HEK293T (cell line): Measurements from ENCODE around the gene GON7.

Experiments used
- CTCF ChIA-PET: fragments of 350-600 bp; formaldehyde crosslinking; extraction: SDS; loops from one replicate; lab custom pipeline; 2021; ENCODE audit warnings: antibody characterized with exemption, inconsistent platforms; lab: Yijun Ruan, JAX
- POLR2A ChIA-PET: fragments of 350-600 bp; formaldehyde crosslinking; extraction: SDS; loops from one replicate; lab custom pipeline; 2020; ENCODE audit warnings: antibody characterized with exemption, inconsistent platforms; lab: Yijun Ruan, JAX
- DNase-seq: peaks from one replicate; pipeline ENCODE4 v3.0.0; 2012; ENCODE audit warnings: mixed read lengths; ENCODE audit errors: extremely low spot score
- ARNT ChIP-seq: fragments of 450-650 bp; IDR thresholded peaks from 2 replicates; pipeline ENCODE4 v1.6.1; 2017; ENCODE audit warnings: mild to moderate bottlenecking
- BHLHE40 ChIP-seq: fragments of 450-650 bp; IDR thresholded peaks from 2 replicates; pipeline ENCODE4 v1.6.1; 2016; ENCODE audit warnings: mild to moderate bottlenecking, moderate library complexity, borderline replicate concordance
- CTBP1 ChIP-seq: fragments of 450-650 bp; IDR thresholded peaks from 2 replicates; pipeline ENCODE4 v1.6.1; 2016; ENCODE audit warnings: borderline replicate concordance
- ELF4 ChIP-seq: fragments of 450-650 bp; IDR thresholded peaks from 2 replicates; pipeline ENCODE4 v1.6.1; 2017; ENCODE audit warnings: antibody characterized with exemption
- FOXA1 ChIP-seq: fragments of 450-650 bp; IDR thresholded peaks from 2 replicates; pipeline ENCODE4 v1.6.1; 2016; ENCODE audit warnings: mild to moderate bottlenecking
- FOXK2 ChIP-seq: fragments of 450-650 bp; IDR thresholded peaks from 2 replicates; pipeline ENCODE4 v1.6.1; 2016; ENCODE audit warnings: mild to moderate bottlenecking
- FOXM1 ChIP-seq: fragments of 450-650 bp; IDR thresholded peaks from 2 replicates; pipeline ENCODE4 v1.6.1; 2017; ENCODE audit warnings: mild to moderate bottlenecking, borderline replicate concordance
- HDGF ChIP-seq: fragments of 450-650 bp; IDR thresholded peaks from 2 replicates; pipeline ENCODE4 v1.6.1; 2017; ENCODE audit warnings: antibody characterized with exemption, borderline replicate concordance
- L3MBTL2 ChIP-seq: fragments of 450-650 bp; conservative IDR thresholded peaks from 2 replicates; pipeline ENCODE4 v1.6.1; 2016; ENCODE audit warnings: mild to moderate bottlenecking
- LEF1 ChIP-seq: fragments of 450-650 bp; IDR thresholded peaks from 2 replicates; pipeline ENCODE4 v1.6.1; 2017; ENCODE audit warnings: mild to moderate bottlenecking, borderline replicate concordance
- NFRKB ChIP-seq: fragments of 450-650 bp; IDR thresholded peaks from 2 replicates; pipeline ENCODE4 v1.6.1; 2016; ENCODE audit warnings: mild to moderate bottlenecking, moderate library complexity
- PKNOX1 ChIP-seq: fragments of 450-650 bp; IDR thresholded peaks from 2 replicates; pipeline ENCODE4 v1.6.1; 2016
- SP1 ChIP-seq: fragments of 450-650 bp; IDR thresholded peaks from 2 replicates; pipeline ENCODE4 v1.6.1; 2017
- SUZ12 ChIP-seq: fragments of 450-650 bp; IDR thresholded peaks from 2 replicates; pipeline ENCODE4 v1.6.1; 2016; ENCODE audit warnings: mild to moderate bottlenecking
- TARDBP ChIP-seq: fragments of 450-650 bp; IDR thresholded peaks from 2 replicates; pipeline ENCODE4 v1.6.1; 2016
- ZNF384 ChIP-seq: fragments of 450-650 bp; IDR thresholded peaks from 2 replicates; pipeline ENCODE4 v1.6.1; 2016

The GON7 gene

GRCh38 chr14:93228550-93228949, 21.7 kb upstream of the GON7 start:
- TF ChIP-seq BHLHE40 (no peak), SP1 (no peak), CTBP1 (no peak), NFRKB (no peak), ZNF384 (no peak), L3MBTL2 (no peak), HDGF (no peak), LEF1 (no peak), TARDBP (no peak), FOXM1 (no peak), FOXA1 (no peak), PKNOX1 (no peak), ELF4 (no peak), FOXK2 (no peak), SUZ12 (no peak), ARNT (no peak)
- CTCF ChIA-PET: no interaction called here

GRCh38 chr14:93223565-93223964, 16.7 kb upstream of the GON7 start:
- no peak for DNase-seq
- CTCF ChIA-PET: no interaction called here
- POLR2A ChIA-PET: no interaction called here
- no peak for TF ChIP-seq L3MBTL2
- TF ChIP-seq CTBP1: no peak
- no peak for TF ChIP-seq FOXK2
- TF ChIP-seq FOXM1: no peak
- TF ChIP-seq ELF4: no peak
- no peak for TF ChIP-seq SP1
- TF ChIP-seq BHLHE40: no peak
- no peak for TF ChIP-seq ARNT
- TF ChIP-seq TARDBP: no peak
- TF ChIP-seq ZNF384: no peak

More at GRCh38 chr14:93228550-93228949, 21.7 kb upstream of the GON7 start:
- no peak for DNase-seq
- POLR2A ChIA-PET: no interaction called here

- TF ChIP-seq BHLHE40 (no peak), ZNF384 (no peak), FOXK2 (no peak), ARNT (no peak), NFRKB (no peak), PKNOX1 (no peak), FOXM1 (no peak), ELF4 (no peak), SP1 (no peak), TARDBP (no peak), FOXA1 (no peak)
- DNase-seq: no peak
- CTCF ChIA-PET: no interaction called here
- POLR2A ChIA-PET: no interaction called here
Observed at GRCh38 chr14:93220509-93220908, 13.6 kb upstream of the GON7 start.

- CTCF ChIA-PET: interaction anchor here (0.6 to 2.0 kb wide), 4 partner anchors 11 to 323 kb away, joined by 3 to 11 read pairs (median 5); no protein-coding TSS in a partner anchor
- POLR2A ChIA-PET: interaction anchor here (0.6 kb wide), 1 partner anchor 10 kb away, joined by 3 read pairs; no protein-coding TSS in a partner anchor
- no peak for TF ChIP-seq NFRKB
- TF ChIP-seq FOXK2: no peak
- no peak for TF ChIP-seq SP1
- no peak for TF ChIP-seq TARDBP
- no peak for TF ChIP-seq SUZ12
- no peak for TF ChIP-seq ARNT
- no peak for TF ChIP-seq FOXA1
- TF ChIP-seq ELF4: no peak
- no peak for TF ChIP-seq PKNOX1
- TF ChIP-seq HDGF: no peak
- TF ChIP-seq BHLHE40: no peak
- DNase-seq: peak; percentile 46
Observed at GRCh38 chr14:93219103-93219726, 12.3 kb upstream of the GON7 start.

- no peak for TF ChIP-seq ARNT
- no peak for TF ChIP-seq PKNOX1
- TF ChIP-seq ZNF384: no peak
- TF ChIP-seq FOXA1: no peak
- no peak for TF ChIP-seq TARDBP
- TF ChIP-seq BHLHE40: no peak
- no peak for TF ChIP-seq SUZ12
- TF ChIP-seq NFRKB: no peak
- TF ChIP-seq LEF1: no peak
- no peak for TF ChIP-seq L3MBTL2
- TF ChIP-seq FOXM1: no peak
- no peak for TF ChIP-seq SP1
- TF ChIP-seq CTBP1: no peak
- no peak for TF ChIP-seq ELF4
- no peak for TF ChIP-seq HDGF
- no peak for TF ChIP-seq FOXK2
- ChIA-PET POLR2A (no interaction called here), CTCF (no interaction called here)
- DNase-seq: no peak
Observed at GRCh38 chr14:93214598-93214997, 7.7 kb upstream of the GON7 start.
